HG03442 (cell line): ENCODE results near the gene P2RX7.
"Not testable (repeated sequence)": the region's sequence is repeated elsewhere in the genome, so short reads cannot be mapped to it uniquely, and the experiment has no call there.

Experiments
- ATAC-seq: cut with Tn5 transposase; IDR thresholded peaks from one replicate; pipeline ENCODE4 v1.9.1; 2021; ENCODE audit warnings: mild to moderate bottlenecking, moderate library complexity; ENCODE audit not compliant: unreplicated experiment

Gene P2RX7

DNA sequence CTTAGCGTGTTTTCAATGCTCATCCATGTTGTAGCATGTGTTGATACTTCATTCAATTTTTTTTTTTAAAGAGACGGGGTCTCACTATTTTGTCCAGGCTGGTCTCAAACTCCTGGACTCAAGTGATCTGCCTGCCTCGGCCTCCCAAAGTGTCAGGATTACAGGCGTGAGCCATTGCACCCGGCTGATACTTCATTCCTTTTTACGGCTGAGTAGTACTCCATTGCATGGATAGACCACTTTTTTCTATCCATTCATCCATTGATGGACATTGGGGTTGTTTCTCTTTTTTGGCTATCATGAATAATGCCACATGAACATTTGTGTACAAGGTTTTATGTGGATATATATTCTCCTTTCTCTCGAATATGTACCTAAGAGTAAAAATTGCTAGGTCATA lies 1.2 kb downstream of the P2RX7 start:
- ATAC-seq, result no peak

DNA sequence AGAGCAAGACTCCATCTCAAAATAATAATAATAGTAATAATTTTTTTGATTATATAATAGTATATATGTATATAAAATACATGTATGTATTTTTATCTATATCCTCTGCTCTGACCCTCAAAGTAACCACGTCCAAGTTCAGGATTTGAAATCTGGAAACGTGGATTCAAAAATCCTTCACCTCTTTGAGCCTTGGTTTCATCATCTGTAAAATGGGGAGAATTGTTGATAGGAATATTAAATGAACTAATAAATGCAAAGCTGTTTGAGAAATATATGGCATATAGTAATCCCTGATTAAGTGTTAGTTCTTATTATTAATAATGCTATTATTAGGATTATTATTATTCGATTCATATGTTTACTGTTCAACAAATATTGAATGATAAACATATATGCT lies 2.6 kb downstream of the P2RX7 start:
- no peak for ATAC-seq

DNA sequence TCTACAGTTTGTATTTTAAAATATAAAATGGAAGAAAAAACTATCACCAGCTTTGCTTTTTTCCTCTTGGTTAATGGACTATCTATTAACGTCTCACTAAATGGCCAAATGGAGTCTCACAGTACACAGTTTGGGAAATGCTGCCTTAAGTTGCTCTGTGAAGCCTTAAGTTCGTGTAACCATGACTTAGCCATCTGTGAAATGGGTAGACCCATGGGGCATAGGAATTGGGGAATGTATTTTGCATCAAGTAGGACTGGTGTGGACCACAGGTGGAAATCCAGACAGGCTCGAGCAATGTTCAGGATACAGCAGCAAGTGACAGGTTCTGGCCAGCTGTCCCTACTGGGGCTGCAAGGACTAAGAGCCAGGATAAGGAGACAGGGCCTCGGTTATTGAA lies 4.8 kb downstream of the P2RX7 start:
- no peak for ATAC-seq

GRCh38 chr12:121138284-121138683 lies 5.6 kb downstream of the P2RX7 start:
- ATAC-seq, result no peak

DNA sequence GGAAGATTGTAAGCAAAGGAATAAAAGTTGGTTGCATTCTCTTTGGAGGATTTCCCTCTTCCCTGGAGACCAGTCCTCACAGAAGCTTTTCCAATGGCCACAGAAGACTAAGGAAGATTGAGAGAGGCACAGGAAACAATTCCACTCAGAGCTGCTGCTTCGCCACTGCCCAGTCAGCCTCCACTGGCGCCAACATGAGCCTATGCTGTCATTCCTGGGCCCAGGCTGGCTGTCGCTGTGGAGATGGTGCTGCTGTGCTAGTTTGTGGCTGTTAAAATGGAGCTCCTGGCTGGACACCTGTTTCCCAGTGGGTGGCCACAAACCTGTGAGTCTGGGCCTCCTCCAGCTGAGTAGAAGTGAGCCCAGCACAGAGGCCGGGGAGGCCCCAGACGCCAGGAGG lies 6.6 kb downstream of the P2RX7 start:
- ATAC-seq, result no peak

DNA sequence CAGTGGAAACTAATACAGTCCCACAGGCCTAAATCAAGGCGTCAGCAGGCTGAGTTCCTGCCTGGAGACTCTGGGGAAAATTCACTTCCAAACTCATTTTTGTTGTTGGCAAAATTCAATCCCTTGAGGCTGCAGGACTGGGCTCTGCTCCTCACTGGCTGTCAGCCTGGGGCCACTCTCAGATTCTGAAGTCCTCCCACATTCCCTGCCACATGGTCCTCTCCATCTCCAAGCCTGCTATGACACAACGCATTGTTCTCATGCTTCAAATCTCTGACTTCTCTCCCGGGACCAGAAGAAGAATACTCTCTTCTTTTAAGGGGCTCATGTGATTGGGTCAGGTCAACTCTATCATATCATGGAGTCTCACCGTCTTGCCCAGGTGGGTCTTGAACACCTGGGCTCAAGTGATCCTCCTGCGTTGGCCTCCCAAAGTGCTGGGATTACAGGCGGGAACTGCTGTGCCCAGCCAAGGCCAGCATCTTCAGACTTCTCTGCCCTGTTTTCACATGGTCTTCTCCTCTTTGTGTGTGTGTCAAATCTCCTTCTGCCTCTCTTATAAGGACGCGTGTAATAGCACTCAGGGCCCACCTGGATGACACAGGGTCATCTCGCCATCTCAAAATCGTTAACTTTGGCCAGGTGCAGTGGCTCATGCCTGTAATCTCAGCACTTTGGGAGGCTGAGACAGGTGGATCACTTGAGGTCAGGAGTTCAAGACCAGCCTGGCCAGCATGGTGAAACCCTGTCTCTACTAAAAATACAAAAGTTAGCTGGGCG lies 9.7 kb downstream of the P2RX7 start:
- ATAC-seq, result no peak

DNA sequence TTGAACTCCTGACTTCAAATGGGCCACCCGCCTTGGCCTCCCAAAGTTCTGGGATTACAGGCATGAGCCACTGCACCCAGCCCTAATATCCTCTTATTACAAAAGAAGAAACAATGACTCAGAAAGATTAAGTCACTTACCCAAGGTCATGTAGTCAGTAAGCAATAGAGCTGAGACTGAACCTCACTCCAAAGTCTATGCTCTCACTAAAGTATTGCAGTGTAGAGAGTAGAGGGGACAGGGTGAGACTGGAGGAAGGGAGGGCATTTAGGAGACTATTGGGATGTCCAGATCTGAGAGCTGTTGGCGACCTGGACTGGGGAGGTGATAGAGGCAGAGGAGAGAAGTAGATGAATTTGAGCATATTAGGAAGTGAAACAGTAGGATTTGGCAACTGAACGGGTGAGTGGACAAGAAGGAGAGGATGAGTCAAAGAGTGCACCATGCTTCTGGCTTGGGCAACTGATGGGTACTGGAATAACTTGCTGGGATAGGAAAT lies 11.8 kb downstream of the P2RX7 start:
- no peak for ATAC-seq

DNA sequence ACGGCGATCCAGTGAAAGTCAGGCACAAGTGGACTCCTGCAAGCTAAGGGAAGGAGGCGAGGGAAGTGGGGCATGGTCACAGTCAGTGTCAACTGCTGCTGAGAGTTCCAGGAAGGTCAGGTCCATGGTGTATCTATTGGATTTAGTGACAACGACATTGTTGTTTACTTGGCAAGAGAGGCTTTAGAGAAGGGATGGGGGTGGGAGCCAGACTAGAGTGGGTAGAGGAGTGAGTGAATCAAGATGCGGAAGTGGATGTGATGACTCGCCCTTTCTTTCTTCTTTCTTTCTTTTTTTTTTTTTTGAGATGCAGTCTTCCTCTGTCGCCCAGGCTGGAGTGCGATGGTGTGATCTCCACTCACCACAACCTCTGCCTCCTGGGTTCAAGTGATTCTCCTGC lies 12.5 kb downstream of the P2RX7 start:
- ATAC-seq, result no peak

DNA sequence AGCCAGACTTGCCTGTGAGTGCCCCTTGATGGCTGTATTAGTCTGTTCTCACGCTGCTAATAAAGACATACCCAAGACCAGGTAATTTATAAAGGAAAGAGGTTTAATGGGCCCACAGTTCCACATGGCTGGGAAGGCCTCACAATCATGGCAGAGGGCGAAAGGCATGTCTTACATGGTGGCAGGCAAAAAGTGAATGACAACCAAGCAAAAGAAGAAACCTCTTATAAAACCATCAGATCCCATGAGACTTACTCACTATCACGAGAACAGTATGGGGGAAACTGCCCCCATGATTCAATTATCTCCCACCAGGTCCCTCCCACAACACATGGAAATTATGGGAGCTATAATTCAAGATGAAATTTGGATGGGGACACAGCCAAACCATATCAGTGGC lies 16.6 kb downstream of the P2RX7 start:
- not testable (repeated sequence) for ATAC-seq

DNA sequence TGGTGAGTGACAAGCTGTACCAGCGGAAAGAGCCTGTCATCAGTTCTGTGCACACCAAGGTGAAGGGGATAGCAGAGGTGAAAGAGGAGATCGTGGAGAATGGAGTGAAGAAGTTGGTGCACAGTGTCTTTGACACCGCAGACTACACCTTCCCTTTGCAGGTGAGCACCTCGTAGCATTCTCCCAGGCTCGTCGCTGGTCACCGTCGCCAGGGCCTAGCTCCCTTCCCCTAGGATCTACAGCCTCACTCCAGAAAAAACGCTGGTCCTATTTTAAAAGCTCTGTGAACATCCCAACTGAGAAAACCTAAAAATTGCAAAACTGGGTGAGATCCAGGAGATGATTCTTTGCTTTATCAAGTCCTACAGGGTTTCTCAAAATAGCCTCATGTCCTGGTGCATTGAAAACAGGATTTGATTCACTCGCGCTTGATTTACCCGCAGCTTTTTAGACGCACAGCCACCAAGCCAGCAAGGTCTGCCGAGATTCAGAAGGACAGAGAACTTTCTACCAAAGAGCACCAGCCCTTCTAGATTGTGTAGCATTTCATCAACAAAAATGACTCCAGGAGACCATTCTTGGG lies 22.2 kb downstream of the P2RX7 start:
- ATAC-seq, result no peak

DNA sequence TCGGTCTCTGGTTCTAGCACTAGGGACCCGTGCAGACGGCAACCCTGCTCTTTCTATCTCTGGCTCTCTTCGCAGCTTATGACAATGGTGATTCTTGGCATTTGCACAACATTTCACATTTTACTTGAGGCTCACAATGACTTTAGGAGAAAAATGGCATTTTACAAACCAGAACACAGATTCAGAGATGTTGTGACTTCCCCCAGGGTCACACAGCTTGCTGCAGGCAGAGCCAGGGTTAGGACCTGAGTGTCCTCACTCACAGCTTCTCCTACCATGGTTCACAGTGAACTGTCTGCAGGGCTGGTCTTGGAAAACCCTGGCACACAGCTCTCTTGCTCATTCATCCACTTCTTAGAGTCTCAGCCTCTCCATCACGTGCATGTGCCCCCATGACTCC lies 23.7 kb downstream of the P2RX7 start:
- no peak for ATAC-seq

GRCh38 chr12:121158085-121158484 lies 25.4 kb downstream of the P2RX7 start:
- ATAC-seq, result no peak

DNA sequence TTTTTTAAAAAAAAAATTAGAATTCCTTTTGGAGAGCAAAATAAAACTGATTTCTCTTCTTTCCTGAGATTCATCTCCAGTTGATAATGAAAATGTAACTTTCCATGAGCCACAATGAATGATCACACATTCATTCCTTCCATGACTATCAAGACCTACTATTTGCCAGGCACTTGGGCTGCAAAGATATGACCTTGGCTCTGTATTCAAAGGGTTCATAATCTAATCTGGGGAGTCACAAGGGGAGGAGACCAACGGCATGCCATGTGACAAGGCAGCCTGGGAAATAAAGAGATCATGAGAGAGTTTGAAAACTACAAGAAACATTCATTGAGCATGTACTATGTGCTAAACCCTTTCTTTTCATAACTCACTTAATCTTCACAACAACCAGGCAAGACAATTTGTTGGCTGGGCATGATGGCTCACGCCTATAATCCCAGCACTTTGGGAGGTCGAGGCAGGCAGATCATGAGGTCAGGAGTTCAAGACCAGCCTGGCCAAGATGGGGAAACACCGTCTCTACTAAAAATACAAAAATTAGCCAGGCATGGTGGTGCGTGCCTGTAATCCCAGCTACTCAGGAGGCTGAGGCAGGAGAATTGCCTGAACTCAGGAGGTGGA lies 26.2 kb downstream of the P2RX7 start:
- ATAC-seq, result not testable (repeated sequence)

- ATAC-seq, result no peak
Observed at GRCh38 chr12:121159467-121160307, 27.0 kb downstream of the P2RX7 start.

GRCh38 chr12:121162384-121162783 lies 29.7 kb downstream of the P2RX7 start:
- no peak for ATAC-seq

- no peak for ATAC-seq
Observed at GRCh38 chr12:121162985-121163384, 30.3 kb downstream of the P2RX7 start.

DNA sequence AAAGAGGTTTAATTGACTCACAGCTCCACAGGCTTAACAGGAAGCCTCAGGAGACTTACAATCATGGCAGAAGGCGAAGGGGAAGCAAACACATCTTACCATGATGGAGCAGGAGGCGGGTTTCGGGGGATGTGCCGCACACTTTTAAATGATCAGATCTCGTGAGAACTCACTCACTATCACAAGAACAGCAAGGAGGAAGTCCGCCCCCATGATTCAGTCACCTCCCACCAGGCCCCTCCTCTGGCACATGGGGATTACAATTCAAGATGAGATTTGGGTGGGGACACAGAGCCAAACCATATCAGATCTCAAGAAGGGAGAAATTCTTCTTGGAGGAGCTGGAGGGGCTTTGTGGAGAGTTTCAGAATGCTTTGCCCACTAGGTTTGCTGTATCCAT lies 32.2 kb downstream of the P2RX7 start:
- ATAC-seq, result not testable (repeated sequence)

DNA sequence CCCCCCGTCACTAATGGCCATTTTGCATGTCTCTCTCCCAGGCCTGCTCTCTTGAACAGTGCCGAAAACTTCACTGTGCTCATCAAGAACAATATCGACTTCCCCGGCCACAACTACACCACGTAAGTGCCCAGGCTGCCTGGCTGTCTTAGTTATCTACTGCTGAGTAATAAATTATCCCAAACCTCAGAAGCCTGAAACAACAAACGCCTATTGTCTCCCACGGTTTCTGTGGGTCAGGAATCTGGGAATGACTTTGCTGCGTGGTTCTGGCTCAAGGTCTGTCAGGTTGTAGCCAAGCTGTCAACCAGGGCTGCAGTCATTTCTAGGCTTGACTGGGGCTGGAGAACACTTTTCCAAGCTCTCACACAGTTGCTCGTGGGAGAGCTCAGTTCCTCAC lies 32.6 kb downstream of the P2RX7 start:
- no peak for ATAC-seq

DNA sequence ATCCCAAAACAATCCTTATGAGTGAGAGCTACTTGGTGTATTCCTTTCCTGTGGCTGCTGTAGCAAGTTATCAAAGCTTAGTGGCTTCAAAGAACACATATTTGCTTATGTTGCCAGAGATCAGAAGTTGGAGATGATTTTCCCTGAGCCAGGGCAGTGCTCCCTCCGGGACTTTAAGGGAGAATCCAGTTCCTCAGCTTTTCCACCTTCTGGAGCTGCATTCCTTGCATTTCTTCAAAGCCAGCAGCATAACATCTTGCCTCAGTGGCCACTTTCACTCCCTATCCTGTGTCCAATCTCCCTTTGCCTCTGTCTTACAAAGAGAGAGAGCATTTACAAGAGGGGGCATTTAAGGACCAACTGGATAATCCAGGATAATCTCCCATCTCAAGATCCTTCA lies 33.7 kb downstream of the P2RX7 start:
- no peak for ATAC-seq

DNA sequence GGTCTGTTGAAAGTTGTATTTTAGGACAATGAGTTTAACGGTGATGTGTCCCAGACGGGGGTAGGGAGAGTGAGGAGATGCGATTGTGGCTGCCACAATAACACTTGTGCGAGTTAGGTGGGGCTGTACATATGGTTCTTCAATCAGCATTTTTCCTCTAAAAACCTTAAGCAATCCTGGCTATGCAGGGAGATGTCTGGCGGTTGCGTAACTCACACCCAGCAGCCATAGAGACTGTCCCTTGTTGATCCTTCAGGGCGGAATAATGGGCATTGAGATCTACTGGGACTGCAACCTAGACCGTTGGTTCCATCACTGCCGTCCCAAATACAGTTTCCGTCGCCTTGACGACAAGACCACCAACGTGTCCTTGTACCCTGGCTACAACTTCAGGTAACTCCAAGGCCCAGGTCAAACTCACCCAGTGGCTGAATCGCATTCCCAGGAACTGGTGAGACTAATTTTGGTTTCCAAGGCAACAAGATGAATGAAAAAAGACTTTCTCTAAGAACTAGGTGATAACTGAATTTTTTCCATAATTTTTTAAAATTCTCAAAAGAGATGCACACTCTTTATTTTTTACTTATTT lies 34.6 kb downstream of the P2RX7 start:
- ATAC-seq, result no peak

GRCh38 chr12:121167951-121168350 lies 35.3 kb downstream of the P2RX7 start:
- no peak for ATAC-seq
